ENCODE results near the gene LEF1. TPM values are rescaled to one million over a fixed set of nuclear protein-coding genes. Genes with fewer than 3 reads are reported as not detected.
A peak's percentile ranks its signal among the peaks of the same experiment; 100 is the strongest.

The LEF1 gene
- total RNA-seq, 1 experiment from 2014 or later: 0.10 TPM

DNA sequence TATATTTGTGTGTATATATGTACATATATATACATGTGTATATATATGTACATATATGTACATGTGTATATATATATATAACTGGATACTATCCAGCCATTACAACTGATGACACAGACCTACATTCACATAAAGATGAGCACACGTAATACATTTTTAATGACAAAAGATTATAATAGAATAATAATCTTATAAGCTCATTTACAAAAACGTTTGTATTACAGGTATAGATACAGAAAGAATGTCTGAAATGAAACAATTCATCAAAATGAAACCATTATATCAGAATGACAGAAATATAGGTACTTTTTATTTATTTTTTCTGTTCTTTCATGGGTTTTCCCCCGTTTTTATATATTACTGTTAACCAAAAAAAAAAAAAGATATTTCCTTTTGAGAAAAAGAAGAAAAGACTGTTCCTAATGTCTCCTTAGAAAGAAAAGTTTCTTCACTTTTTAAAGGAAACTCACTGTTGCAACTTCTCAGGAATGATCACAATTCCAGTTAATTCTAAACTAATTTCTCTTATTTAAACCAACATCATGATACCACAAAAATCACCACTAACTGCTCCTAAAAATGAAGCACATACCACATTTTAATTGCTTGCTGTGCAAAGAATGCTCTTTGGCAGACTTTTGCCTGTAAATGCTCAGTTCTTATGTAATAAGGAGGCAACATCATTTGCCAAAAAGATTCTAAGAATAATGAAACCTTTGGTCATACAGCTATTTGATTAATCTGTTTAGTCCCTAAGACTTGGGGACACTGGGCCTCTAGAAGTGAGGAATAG is 18.9 kb downstream of the LEF1 start:
- DNase-seq (ENCODE audit: low spot score): no peak

DNA sequence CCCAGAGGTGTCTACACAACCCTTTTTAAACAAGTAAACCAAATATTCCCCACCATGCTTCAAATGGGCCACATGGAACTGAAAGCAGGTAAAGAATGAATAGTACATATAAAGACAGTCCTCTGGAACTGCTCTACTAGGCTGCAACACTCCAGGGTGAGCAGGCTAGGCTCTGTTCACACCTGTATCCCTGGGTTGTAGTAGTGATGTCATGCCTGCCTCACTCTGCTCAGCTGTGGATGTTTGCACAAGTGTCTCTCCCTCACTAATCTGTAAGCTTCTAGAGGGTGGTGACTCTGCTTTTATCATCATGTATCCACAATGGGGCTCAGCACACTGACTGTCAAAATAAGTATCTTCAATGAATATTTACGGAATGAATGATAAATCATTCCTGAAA is 20.4 kb downstream of the LEF1 start:
- no peak for DNase-seq (ENCODE audit: low spot score)

DNA sequence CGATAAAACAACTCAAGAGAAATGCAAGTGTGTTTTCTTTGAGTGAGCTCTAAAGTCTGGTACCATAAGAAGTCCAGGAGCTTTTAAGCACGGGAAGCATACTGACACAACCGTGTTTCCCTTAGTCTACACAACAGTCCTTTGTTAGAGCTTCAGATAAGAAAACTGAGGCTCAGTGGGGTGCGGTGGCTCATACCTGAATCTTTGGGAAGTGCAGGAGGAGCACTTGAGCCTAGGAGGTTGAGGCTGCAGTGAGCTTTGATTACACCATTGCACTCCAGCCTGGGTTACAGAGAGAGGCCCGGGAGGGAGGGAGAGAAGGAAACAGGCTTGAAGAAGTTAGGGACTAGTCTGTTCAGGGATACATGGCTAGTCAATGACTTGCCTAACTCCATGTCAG is 21.9 kb downstream of the LEF1 start:
- DNase-seq (ENCODE audit: low spot score): no peak

DNA sequence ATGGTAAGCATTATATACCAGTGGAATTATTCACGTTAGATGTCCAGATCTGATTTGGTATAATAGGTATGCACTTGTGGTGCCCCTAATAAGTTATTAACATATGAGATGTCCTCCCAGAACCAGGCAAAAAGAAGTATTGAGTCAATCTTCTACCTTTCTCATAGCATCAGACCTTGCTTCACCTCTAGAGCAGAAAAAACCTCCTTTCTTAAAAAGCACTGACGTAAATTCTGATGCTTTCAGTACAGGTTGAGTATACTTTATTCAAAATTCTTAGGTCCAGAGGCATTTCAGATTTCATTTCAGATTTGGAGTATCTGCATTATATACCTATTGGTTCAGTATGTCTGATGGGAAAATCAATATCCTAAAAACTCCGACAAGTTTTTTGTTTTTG is 22.4 kb downstream of the LEF1 start:
- no peak for DNase-seq (ENCODE audit: low spot score)

DNA sequence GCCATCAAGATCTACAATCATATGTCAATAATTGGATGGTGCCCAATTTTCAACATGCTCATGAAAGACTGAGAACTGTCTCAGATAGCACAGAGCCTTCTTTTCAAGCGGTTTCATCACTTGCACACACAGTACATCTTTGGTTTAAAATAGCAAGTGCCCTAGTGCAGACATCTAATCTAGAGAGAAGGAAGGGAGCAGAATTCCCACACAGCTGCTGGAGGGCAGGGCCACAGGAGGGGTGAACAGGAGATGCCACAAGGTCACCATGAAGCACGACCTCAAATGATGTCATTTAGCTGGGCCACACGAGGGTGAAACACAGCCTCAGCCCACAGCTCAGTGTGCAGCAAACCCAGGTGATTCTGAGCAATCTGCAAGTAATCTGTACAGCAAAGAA is 24.3 kb downstream of the LEF1 start:
- no peak for DNase-seq (ENCODE audit: low spot score)

DNA sequence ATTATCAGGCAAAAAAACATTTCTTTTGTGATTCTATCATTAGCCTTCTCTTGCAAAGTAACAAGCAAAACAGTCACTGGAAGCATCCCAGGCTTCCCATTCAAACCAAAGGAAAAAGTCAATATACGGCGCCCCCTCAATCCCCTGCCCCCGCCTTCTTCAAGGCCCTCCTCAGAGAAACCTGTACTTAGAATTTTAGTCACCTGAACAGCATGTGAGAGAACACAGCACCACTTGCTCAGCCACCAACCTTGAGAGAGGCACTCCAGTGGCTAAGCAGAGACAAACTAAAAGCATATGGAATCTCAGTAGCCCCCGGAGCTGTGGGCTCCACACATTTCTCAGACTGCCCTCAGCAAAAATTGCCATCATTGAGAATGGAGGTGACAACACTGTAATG is 25.2 kb downstream of the LEF1 start:
- no peak for DNase-seq (ENCODE audit: low spot score)

DNA sequence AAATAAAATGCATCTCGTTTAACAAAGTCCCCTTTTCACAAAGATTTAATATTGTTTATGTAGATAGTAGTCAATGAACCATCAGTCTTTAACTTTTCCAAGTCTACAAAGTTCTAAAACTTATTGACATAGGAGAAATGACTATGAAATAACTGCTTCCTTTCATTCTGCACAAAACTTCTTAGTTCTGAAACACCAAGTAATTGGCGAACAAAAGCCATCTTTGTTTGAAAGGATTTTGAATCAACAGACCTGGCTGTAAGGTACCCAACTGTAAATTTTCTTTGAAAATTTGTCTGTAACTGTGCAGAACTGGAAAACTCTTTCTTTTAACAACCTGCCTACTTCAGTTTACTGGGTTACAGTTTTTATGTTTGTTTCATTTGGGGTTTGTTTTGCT is 25.9 kb downstream of the LEF1 start:
- no peak for DNase-seq (ENCODE audit: low spot score)

DNA sequence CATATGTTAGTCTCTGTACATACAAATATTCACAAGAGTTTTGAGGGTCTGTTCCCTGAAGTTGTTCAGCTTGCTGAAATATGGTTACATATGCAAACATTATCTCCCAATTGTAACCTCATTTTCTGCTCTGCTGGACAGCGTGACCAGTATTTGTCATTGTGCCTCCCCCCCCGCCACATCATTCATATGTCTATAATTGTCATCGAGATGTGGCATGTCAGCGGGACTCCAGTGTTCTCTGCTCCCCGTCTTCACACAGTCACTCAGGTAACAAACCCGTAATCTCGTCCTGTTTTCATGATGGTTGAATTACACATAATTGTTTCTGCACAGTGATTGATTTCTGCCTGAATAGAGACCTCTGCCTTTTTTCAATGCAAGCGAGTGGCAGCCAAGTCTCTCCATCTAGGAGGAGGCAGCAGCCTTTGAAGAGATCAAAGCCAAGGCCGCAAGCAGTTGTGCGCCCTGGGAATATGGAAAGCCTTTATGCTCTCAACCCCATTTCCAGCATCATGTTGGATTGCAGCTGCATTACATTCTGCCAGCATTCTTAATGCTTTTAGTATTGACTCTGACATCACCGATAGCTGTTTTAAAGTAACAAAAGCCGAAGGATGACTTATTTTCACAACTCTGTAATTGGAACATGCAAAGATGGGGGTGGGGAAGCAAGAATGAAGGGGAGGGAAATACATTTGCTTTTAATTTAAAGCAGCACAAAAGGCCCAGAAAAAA is 27.4 kb downstream of the LEF1 start:
- no peak for DNase-seq (ENCODE audit: low spot score)

DNA sequence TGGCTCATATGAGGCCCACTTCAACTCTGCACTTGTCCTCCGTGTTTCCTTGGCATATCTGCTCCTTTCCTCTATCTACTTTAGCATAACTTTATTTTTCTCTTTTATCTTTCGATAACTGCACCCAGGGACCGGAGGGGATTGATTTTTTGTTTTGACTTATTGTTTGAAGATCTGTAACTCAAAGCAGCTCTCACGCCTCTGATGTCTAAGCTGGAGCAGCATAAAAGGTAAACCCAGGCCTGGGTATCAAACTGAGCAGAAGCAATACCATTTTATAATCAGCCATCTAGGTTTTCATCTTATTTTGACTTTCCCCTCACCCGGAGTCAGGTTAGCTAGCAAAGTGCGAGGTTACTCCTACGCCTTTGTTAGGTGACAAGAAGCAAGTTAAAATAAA is 28.4 kb downstream of the LEF1 start:
- DNase-seq (ENCODE audit: low spot score): no peak

DNA sequence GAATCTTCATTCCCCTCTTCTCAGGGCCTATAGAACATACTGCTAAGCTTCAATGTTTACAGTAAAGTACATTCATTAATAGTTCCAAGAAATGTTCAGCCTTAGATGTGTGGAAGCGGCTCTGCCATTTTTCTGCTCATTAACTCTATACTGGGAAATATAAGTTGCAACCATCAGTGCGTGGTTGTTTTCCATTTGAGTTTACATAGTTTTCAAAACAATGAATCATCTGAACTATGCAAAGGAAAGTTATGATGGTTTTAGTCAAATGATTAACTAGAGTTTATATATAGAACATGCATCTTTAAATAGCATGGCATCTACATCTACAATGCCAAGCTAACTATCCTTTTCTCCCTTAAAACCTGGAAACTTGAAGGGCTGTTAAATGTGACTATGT is 29.6 kb downstream of the LEF1 start:
- DNase-seq (ENCODE audit: low spot score): no peak

DNA sequence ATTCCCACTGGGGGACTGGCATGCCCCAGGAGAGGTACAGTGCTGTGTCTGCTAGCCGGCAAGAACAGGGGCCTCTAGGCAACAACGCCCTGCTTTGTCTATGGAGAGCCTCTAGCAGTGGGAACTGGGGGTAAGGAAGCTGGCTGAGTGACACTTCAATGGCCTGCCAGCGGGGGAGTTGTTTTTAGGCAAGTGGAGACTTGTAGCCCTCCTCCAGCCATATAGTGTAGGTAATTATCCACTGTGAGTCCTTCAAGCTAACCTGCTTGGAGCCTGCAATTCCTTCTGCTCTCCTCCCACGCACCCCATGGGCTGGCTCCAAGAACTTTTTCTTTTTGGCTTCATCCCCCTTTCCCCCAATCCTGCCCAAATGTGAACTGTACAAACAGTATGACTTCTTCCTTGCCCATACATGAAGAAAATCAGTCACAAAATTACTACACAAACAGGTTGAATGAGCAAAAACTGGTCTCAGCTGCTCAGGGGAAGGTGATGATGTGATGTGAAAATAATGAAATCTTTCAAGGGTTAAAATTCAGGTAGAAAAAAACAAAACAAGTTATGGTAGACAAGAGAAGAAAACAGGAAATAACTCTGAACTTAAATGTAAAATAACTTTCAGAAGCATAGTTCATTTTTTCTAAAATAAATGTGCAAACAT is 33.1 kb downstream of the LEF1 start:
- no peak for DNase-seq (ENCODE audit: low spot score)

DNA sequence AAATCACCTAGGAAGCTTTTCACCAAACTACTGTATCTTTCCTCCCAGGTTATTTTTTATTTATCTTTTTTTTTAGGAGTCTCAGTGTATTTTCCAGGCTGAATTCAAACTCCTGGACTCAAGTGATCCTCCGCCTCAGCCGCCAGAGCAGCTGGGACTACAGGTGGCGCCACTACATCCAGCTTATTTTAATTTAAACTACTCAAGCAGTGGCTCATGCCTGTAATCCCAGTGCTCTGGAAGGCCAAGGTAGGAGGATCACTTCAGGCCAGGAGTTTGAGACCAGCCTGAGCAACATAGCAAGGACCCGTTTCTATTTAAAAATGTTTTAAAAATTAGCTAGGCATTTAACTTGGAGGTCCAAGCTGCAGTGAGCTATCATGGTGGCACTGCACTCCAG is 37.8 kb downstream of the LEF1 start:
- peak; percentile 11 for DNase-seq (ENCODE audit: low spot score)

DNA sequence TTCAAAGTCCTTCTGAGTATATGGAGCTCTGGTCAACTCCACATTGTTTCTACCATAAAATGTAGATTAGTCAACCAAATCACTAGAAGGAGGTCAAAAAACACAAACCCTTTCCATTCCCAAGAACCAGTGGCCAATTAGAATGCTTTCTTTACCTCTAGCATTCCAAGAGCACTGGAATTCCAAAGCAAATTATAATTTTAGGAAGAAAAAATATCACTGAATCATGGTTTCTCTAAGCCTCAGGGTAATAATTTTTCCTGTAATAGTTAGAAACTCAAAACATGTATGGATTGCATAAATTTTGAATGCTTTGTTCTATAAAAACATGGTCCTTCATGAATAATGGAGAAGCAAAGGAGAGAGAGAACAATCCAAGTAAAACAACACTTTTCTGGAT is 39.5 kb downstream of the LEF1 start:
- no peak for DNase-seq (ENCODE audit: low spot score)

DNA sequence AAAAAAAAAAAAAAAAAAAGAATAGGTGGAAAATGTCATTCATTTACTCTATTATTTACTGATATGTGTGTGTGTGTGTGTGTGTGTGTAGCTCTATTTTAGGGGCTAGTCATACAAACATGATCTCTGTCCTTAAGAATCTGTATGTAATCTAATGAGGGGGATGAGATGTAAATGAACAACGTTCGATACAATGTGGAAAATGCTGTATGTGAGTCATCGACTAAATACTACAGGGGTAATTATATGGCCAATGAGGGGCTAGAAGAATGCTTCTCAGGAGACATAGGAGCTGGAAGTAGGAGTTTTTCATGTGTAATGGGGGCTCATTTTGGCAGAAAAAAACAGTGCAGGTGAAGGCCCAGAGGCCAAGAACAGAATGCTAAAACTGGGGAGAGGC is 41.9 kb downstream of the LEF1 start:
- no peak for DNase-seq (ENCODE audit: low spot score)

DNA sequence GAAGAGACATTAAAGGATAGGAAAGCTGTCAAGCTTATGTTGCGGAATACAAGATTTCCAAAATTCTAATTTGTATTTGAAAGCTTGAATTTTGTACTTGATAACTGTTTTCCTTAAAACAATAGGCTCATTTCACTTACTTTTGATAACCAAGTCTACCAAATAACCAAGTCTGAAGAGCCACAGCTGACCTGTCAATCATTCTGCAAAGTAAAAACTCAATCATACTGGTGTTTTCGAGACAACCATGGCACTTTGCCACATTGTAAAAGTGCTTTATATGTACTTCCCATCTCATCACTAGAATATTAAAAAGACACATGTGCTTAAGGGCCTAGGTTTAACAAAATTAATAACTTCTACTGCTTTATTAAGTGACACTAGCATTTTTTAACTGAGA is 47.9 kb downstream of the LEF1 start:
- no peak for DNase-seq (ENCODE audit: low spot score)

DNA sequence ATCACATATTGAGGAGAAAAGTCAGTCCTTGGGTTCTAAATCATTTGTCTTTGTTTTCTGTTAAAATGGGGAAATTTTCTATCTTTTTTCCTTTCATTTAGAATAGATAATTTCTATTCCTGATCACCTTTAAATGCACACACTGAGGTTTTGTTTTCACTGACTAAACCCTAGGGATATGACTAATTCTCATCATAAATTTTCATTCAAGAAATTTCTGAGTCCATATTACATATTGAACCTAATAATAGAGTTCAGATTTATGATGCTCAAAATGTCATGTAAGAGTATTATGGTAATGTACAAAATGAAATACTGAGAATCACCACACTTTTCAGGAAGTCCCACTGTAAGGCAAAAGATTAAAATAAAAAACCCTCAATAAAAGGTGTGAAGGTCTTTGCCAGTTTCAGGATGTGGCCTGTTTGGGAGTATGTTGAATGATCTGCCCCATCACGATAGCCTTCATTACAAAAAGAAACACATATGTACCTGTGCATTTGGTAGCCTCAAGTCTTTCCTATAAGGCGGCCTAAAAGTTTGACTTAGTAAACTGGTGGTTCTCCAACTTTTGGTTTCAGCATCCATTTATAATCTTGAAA is 49.4 kb downstream of the LEF1 start:
- DNase-seq (ENCODE audit: low spot score): no peak

DNA sequence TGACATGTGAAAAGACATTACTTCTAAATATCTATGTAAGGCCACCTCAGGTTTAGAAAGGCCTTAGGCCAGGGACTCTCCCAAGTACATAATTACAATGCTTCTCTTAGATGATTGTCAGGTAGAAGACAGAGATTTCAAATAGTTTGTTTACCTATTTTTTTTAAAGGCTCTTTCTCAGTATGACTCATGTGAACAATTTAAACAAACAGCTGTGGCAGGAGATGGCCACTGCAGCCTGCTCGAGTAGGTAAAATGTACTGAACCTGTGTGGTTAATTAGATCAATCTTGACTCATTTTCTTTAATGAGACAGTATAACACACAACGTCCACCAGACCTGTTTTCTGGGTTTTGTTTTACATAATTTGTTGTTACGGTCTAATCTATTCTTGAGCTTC is 50.2 kb downstream of the LEF1 start:
- peak; percentile 54 for DNase-seq (ENCODE audit: low spot score)

DNA sequence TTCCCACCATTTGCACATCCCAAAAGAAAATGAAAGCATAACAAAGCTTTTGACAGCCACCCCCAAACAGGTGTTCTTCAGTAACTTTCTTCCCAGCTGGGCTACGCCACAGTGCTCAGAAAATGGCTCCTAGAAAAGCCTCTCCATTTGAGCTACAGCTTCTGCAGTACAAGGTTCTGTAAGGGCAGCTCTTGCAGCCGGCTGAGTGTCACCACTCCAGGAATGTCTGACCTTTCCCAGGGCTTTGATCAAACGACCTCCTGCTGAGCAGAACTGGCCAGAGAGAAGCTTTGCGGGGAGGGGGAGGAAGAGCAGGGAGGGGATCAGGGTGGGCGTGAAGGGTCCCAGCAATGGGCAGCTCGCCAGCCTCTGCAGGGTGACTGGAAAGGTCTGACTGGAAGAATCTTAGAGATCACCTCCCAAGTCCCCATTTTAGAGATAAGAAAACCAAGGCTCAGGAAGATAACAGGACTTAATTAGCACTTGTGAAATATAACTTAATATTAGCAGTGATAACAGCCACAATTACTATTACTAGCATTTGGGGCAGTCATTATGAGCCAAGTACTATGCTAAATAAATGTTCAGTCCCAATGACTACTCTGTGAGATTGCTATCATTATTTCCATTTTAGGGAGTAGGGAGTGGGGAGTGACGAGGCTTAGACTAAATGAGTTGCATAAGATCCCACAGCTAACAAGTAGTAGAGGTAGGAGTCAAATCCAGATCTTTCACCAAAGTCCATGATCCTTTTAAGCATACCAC is 51.1 kb downstream of the LEF1 start:
- DNase-seq (ENCODE audit: low spot score): no peak

DNA sequence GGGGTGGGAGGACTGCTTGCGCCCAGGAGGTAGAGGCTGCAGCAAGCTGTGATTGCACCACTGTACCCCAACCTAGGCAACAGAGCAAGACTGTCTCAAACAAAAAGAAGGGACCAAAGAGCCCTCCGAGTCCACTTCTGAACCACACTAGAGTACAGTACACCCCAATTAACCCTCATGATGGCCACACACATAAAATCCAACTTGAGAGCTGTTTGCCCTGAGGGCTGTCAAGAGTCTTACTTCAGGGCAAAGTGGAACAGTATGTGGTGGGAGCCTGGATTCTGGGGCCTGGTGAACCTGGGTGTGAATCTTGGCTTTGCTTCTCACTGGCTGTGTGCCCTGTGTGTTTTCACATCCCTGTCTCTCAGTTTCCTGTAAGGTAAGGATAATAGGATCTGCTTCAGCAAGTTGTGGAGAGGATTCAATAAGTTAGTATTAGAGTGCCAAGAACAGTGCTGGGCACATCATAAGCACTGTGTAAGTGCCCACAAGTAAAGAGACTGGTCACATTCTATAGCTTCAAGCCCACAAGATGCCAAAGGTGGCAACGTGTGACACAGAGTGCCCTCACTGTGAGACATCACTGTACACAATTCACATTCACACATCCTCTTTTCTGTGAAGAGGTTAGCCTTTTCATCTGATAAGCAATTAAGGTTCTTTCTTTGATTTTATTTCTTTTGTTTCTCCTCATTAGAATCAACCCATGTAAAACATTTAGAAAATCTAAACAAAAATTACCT is 52.1 kb downstream of the LEF1 start:
- no peak for DNase-seq (ENCODE audit: low spot score)

DNA sequence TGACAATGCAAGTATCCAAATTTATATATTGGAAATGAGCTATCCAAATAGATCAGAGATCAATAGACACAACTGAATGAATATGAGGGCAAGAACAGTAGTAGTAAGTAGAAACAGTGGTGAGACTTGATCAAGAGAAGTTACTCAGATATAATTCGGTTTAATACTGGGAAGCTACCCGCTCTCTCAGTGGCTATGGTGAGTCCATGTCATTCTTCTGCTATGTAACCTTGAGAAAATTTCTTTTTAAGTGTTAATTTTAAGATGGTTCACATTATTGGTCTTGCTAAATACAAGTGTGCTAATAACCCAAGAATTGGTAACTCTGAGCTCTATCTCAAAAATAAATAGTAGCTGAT is 53.6 kb downstream of the LEF1 start:
- no peak for DNase-seq (ENCODE audit: low spot score)

DNA sequence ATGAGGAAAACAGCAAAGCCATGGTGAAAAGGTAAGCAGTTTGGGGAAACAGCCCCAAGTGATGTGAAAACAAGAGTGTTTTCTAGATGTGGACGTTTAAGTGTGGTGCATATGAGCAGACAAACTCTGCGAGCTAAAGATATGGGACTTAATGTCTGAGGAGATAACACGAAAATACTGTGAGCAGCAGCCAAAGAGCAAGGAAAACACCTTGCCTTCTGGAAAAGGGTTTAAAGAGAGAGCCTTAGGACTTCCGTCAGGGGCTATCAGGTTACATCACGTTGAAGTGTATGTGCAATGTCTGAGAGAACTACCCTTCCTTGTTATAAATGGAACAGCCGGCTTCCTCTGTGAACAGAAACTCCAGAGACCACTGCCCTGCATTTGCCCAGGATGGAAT is 54.2 kb downstream of the LEF1 start:
- DNase-seq (ENCODE audit: low spot score): no peak

Data from HT-29 (cell line).